HEK293T (cell line): ENCODE results near the gene NPAS3.

Experiments used
- CTCF ChIA-PET: fragments of 350-600 bp; formaldehyde crosslinking; extraction: SDS; loops from one replicate; lab custom pipeline; 2021; ENCODE audit warnings: antibody characterized with exemption, inconsistent platforms; lab: Yijun Ruan, JAX
- POLR2A ChIA-PET: fragments of 350-600 bp; formaldehyde crosslinking; extraction: SDS; loops from one replicate; lab custom pipeline; 2020; ENCODE audit warnings: antibody characterized with exemption, inconsistent platforms; lab: Yijun Ruan, JAX
- DNase-seq: peaks from one replicate; pipeline ENCODE4 v3.0.0; 2012; ENCODE audit warnings: mixed read lengths; ENCODE audit errors: extremely low spot score
- ARNT ChIP-seq: fragments of 450-650 bp; IDR thresholded peaks from 2 replicates; pipeline ENCODE4 v1.6.1; 2017; ENCODE audit warnings: mild to moderate bottlenecking
- BHLHE40 ChIP-seq: fragments of 450-650 bp; IDR thresholded peaks from 2 replicates; pipeline ENCODE4 v1.6.1; 2016; ENCODE audit warnings: mild to moderate bottlenecking, moderate library complexity, borderline replicate concordance
- CTBP1 ChIP-seq: fragments of 450-650 bp; IDR thresholded peaks from 2 replicates; pipeline ENCODE4 v1.6.1; 2016; ENCODE audit warnings: borderline replicate concordance
- ELF4 ChIP-seq: fragments of 450-650 bp; IDR thresholded peaks from 2 replicates; pipeline ENCODE4 v1.6.1; 2017; ENCODE audit warnings: antibody characterized with exemption
- FOXA1 ChIP-seq: fragments of 450-650 bp; IDR thresholded peaks from 2 replicates; pipeline ENCODE4 v1.6.1; 2016; ENCODE audit warnings: mild to moderate bottlenecking
- FOXK2 ChIP-seq: fragments of 450-650 bp; IDR thresholded peaks from 2 replicates; pipeline ENCODE4 v1.6.1; 2016; ENCODE audit warnings: mild to moderate bottlenecking
- FOXM1 ChIP-seq: fragments of 450-650 bp; IDR thresholded peaks from 2 replicates; pipeline ENCODE4 v1.6.1; 2017; ENCODE audit warnings: mild to moderate bottlenecking, borderline replicate concordance
- HDGF ChIP-seq: fragments of 450-650 bp; IDR thresholded peaks from 2 replicates; pipeline ENCODE4 v1.6.1; 2017; ENCODE audit warnings: antibody characterized with exemption, borderline replicate concordance
- L3MBTL2 ChIP-seq: fragments of 450-650 bp; conservative IDR thresholded peaks from 2 replicates; pipeline ENCODE4 v1.6.1; 2016; ENCODE audit warnings: mild to moderate bottlenecking
- LEF1 ChIP-seq: fragments of 450-650 bp; IDR thresholded peaks from 2 replicates; pipeline ENCODE4 v1.6.1; 2017; ENCODE audit warnings: mild to moderate bottlenecking, borderline replicate concordance
- NFRKB ChIP-seq: fragments of 450-650 bp; IDR thresholded peaks from 2 replicates; pipeline ENCODE4 v1.6.1; 2016; ENCODE audit warnings: mild to moderate bottlenecking, moderate library complexity
- PKNOX1 ChIP-seq: fragments of 450-650 bp; IDR thresholded peaks from 2 replicates; pipeline ENCODE4 v1.6.1; 2016
- SP1 ChIP-seq: fragments of 450-650 bp; IDR thresholded peaks from 2 replicates; pipeline ENCODE4 v1.6.1; 2017
- SUZ12 ChIP-seq: fragments of 450-650 bp; IDR thresholded peaks from 2 replicates; pipeline ENCODE4 v1.6.1; 2016; ENCODE audit warnings: mild to moderate bottlenecking
- TARDBP ChIP-seq: fragments of 450-650 bp; IDR thresholded peaks from 2 replicates; pipeline ENCODE4 v1.6.1; 2016
- ZNF384 ChIP-seq: fragments of 450-650 bp; IDR thresholded peaks from 2 replicates; pipeline ENCODE4 v1.6.1; 2016

NPAS3 gene

GRCh38 chr14:33291529-33292104 is 352.9 kb downstream of the NPAS3 start:
- POLR2A ChIA-PET, result no interaction called here
- no peak for DNase-seq
- peak; percentile 63 for TF ChIP-seq PKNOX1
- no peak for TF ChIP-seq SP1
- CTCF ChIA-PET, result no interaction called here

- TF ChIP-seq TARDBP (no peak), ELF4 (no peak), ARNT (no peak), ZNF384 (no peak), FOXM1 (no peak), BHLHE40 (no peak), HDGF (no peak), NFRKB (no peak), L3MBTL2 (no peak), FOXA1 (no peak), SUZ12 (no peak), SP1 (no peak), PKNOX1 (no peak), FOXK2 (no peak), CTBP1 (no peak), LEF1 (no peak)
- ChIA-PET POLR2A (no interaction called here), CTCF (no interaction called here)
- DNase-seq, result no peak
Observed at GRCh38 chr14:33294419-33294818, 355.7 kb downstream of the NPAS3 start.

- no peak for DNase-seq
- POLR2A ChIA-PET, result no interaction called here
- CTCF ChIA-PET, result no interaction called here
- TF ChIP-seq L3MBTL2, result no peak
- TF ChIP-seq NFRKB, result no peak
- no peak for TF ChIP-seq LEF1
- no peak for TF ChIP-seq FOXA1
- TF ChIP-seq PKNOX1, result no peak
Observed at GRCh38 chr14:33297565-33297964, 358.9 kb downstream of the NPAS3 start.

- TF ChIP-seq SUZ12, result no peak
- TF ChIP-seq LEF1, result no peak
- no peak for TF ChIP-seq BHLHE40
- no peak for TF ChIP-seq FOXK2
- TF ChIP-seq FOXA1, result no peak
- TF ChIP-seq ARNT, result no peak
- TF ChIP-seq NFRKB, result no peak
- TF ChIP-seq CTBP1, result no peak
- no peak for TF ChIP-seq FOXM1
- TF ChIP-seq L3MBTL2, result no peak
- TF ChIP-seq ZNF384, result no peak
- no peak for TF ChIP-seq ELF4
- TF ChIP-seq PKNOX1, result no peak
- TF ChIP-seq TARDBP, result no peak
- TF ChIP-seq HDGF, result no peak
- no peak for TF ChIP-seq SP1
- DNase-seq, result peak; percentile 21
- POLR2A ChIA-PET, result no interaction called here
- CTCF ChIA-PET, result no interaction called here
Observed at GRCh38 chr14:33307691-33308251, 369.1 kb downstream of the NPAS3 start.

- CTCF ChIA-PET, result interaction anchor here (1.1 kb wide), 1 partner anchor 598 kb away, joined by 3 read pairs; no protein-coding TSS in a partner anchor
- DNase-seq, result no peak
- no peak for TF ChIP-seq SP1
- TF ChIP-seq LEF1, result no peak
- TF ChIP-seq BHLHE40, result no peak
- no peak for TF ChIP-seq FOXK2
- no peak for TF ChIP-seq HDGF
- no peak for TF ChIP-seq FOXA1
- no peak for TF ChIP-seq SUZ12
- TF ChIP-seq L3MBTL2, result no peak
- no peak for TF ChIP-seq ELF4
- no peak for TF ChIP-seq CTBP1
- TF ChIP-seq TARDBP, result no peak
- TF ChIP-seq FOXM1, result no peak
- no peak for TF ChIP-seq PKNOX1
- TF ChIP-seq NFRKB, result no peak
- no peak for TF ChIP-seq ARNT
- no peak for TF ChIP-seq ZNF384
- POLR2A ChIA-PET, result no interaction called here
Observed at GRCh38 chr14:33309106-33309505, 370.4 kb downstream of the NPAS3 start.

- TF ChIP-seq SUZ12 (no peak), L3MBTL2 (no peak), FOXK2 (no peak), ZNF384 (no peak), BHLHE40 (no peak), HDGF (no peak), TARDBP (no peak), LEF1 (no peak), ARNT (no peak), CTBP1 (no peak), SP1 (no peak), ELF4 (no peak), FOXM1 (no peak), FOXA1 (no peak), NFRKB (no peak), PKNOX1 (no peak)
- ChIA-PET CTCF (no interaction called here), POLR2A (no interaction called here)
- no peak for DNase-seq
Observed at GRCh38 chr14:33315217-33315616, 376.5 kb downstream of the NPAS3 start.
